ENCODE data around the gene RAD51AP1.
"Not testable (repeated sequence)": the region's sequence is repeated elsewhere in the genome, so short reads cannot be mapped to it uniquely, and the experiment has no call there.

Gene RAD51AP1

GRCh38 chr12:4538207-4539160, at the start of gene RAD51AP1:
TSS of gene RAD51AP1 (plus strand) at chr12:4538890. CDS start at chr12:4538940, 50 bp downstream.
- DNase-seq: peak; percentile 82

- no peak for DNase-seq
These were observed 49.1 kb upstream of the RAD51AP1 start for GRCh38 chr12:4489556-4489955.

GRCh38 chr12:4490973-4491372, 47.7 kb upstream of the RAD51AP1 start:
- no peak for DNase-seq

DNA sequence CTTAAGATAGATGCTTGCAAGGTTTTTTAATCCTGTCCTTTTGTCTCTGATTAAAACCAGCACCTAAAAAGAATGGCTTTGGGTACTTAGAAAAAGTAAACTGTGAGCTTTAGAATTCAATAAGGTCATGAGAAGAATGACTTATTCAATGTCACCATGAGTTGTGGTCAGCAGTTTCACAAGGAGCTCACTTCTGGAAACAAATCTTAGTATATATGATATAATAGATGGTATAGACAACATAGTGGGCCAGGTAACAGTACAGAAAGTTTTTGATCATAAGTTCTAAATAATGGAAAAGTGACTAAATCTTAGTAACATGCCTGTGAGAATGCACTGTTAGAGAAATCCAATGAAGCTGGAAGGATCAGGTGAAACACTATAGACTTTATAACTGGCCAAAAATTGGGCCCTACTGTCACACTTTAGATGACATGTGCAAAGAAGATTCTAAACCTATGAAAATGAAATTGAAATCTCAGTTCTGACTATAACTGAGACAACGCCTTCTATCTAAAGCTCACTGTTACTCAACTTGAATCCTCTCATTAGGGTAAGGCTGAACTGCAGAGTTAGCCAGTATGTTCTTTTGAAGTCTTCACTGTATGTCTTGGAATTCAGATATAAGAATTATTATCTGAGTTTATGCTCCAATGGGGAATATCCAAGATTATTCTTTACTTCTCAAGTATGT, 42.4 kb upstream of the RAD51AP1 start:
- no peak for DNase-seq

- no peak for DNase-seq
These were observed 39.5 kb upstream of the RAD51AP1 start for GRCh38 chr12:4499186-4499585.

DNA sequence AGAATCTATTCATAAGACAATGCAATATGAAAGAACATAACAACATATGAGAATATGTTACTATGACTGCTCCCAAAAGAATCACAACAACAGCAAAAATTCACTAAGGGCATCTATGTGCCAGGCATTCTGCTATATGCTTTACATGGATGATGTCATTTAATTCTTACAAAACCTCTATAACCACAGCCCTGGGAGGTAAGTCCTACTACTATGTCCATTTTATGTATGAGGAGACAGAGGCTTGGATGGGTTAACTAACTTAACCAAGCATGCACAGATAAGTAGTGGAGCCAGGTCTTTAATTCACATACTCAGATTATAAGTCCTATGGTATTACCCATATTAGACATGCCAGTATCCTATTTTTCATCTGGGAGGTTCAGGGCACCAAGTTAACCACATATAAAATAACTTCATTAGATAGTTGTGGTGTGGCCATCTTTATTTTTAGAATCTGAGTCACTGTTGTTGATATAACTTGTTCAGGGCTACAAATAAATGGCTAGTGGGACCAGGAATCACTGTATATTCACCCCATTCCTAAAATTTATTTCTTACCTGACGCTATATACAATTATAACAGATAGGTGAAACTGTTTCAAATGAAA, 33.2 kb upstream of the RAD51AP1 start:
- DNase-seq: no peak

DNA sequence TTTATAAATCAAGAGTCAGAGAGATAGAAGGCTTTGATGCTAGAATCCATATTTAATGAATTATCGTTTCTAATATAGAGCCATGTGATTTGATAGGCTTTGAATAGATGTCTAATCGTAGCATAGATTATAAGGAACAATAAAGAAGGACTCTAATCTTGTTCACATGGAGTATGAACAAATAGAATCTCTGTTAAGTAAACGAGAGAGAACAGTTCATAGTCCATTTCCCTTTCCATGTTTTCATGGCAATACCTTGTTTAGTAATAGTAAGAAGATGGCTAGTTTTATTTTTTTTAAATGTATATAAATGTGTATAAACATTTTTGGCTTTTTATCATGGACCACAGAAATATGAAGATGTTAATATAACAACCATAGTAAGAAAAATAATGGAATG, 32.3 kb upstream of the RAD51AP1 start:
- no peak for DNase-seq

DNA sequence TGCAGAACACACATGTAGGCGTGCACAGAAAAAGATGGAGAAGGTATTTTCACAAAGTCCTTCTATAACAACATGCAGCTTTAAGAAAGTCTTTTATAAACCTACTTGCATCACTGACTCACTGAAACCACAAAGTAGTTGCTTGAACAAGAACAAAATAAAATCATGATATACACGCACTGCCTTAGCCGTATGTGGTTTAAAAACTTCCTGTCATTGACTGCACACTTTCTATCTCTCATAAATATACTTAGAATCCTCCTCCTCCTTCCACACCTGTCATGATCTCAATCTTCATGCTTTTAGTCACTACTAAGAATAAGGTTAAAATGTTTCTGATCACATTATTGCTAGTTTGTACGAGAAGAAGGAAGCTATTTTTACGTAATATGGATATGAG, 31.8 kb upstream of the RAD51AP1 start:
- no peak for DNase-seq

- DNase-seq: not testable (repeated sequence)
These were observed 30.2 kb upstream of the RAD51AP1 start for GRCh38 chr12:4508503-4508902.

GRCh38 chr12:4509269-4509668, 29.4 kb upstream of the RAD51AP1 start:
- DNase-seq: not testable (repeated sequence)

GRCh38 chr12:4518106-4518728, 20.5 kb upstream of the RAD51AP1 start:
- DNase-seq: no peak

DNA sequence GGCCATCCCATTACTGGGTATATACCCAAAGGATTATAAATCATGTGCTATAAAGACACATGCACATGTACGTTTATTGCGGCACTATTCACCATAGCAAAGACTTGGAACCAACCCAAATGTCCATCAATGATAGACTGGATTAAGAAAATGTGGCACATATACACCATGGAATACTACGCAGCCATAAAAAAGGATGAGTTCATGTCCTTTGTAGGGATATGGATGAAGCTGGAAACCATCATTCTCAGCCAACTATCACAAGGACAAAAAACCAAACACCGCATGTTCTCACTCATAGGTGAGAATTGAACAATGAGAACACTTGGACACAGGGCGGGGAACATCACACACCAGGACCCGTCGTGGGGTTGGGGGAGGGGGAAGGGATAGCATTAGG, 15.2 kb upstream of the RAD51AP1 start:
- not testable (repeated sequence) for DNase-seq

DNA sequence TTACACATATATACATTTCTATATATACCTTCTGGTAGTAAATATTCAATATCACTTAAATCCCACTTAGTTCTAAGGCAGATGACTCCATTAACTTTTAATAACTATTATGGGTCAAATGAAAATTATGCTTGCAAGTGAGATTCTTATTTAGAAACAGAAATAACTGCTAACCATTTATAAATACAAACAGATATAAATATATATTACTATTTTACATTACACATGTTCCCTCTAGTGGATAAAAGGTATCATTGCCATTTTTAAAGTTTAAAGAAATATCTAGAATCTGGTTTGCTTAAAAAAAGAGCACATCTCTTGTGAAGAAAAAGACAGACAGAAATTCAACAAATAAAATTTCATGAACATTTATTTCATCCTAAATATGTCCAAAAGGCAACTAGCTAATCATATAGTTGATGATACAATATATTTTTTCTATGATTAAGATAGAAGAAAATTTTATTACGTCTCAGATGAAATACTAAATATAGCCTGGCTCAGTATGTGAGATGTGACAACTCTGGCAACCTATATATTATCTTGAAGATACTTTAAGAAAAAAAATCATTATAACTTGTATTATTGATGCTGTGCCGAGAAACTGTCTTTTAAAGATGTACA, 11.7 kb upstream of the RAD51AP1 start:
- DNase-seq: no peak

DNA sequence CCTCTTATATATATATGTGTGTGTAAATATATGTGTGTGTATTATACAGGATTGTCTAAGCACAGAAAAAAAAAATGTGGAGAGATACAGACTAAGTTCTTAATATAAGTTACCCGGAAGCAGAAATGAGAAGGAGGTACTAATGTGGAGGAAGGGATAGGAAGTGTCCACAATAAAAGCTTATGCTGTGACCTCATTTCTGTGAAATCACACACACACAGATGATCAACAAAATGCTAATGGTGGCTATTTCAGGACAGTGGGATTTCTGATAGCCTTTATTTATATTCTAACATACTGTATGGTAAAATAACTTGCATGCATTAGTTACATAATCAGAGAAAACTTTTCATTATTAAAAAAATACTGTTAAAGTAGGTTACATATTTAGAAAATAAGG, 8.5 kb upstream of the RAD51AP1 start:
- DNase-seq: no peak

- no peak for DNase-seq
These were observed 7.6 kb upstream of the RAD51AP1 start for GRCh38 chr12:4530982-4531586.

GRCh38 chr12:4535092-4535491, 3.6 kb upstream of the RAD51AP1 start:
- DNase-seq: no peak

GRCh38 chr12:4535871-4536270, 2.8 kb upstream of the RAD51AP1 start:
- no peak for DNase-seq

GRCh38 chr12:4539167-4539870, 629 bp downstream of the RAD51AP1 start:
- DNase-seq: no peak

DNA sequence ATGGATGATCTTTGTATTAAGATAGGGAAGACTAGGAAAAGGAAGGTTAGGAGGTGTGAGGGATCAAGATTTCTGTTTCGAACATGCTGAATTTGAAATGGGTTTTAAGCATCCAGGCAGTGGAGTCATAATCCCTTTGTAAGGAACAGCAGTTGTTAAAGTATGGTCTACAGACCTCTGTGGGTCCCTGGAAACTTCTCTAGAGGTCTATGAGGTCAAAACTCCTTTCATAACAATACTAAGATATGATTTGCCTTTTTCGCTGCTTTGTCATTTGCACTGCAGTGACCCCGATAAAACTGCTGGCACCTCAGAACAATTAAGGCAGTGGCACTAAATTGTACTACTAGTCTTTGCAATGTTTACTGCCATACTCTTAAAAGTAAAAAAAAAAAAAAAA, 1.5 kb downstream of the RAD51AP1 start:
- no peak for DNase-seq

GRCh38 chr12:4540638-4541037, 1.9 kb downstream of the RAD51AP1 start:
- no peak for DNase-seq

DNA sequence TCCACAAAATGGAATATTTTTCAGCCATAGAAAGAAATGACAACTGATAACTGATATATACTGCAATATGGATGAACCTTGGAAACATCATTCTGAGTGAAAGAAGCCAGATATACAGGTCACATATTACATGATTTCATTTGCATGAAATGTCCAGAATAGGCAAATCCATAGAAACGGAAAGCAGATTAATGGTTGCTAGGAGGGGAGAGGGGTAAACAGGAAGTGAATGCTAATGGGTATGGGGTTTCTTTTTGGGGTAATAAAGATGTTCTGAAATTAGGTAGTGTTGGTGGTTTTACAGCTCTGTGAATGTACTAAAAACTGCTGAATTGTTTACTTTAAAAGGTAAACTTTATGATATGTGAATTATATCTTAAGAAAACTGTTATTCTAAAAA, 6.5 kb downstream of the RAD51AP1 start:
- DNase-seq: no peak

GRCh38 chr12:4552191-4552590, 13.5 kb downstream of the RAD51AP1 start:
- no peak for DNase-seq
